Mononuclear cell (primary cell): ENCODE measurements around the gene HOXA9. TPM values are rescaled to one million over a fixed set of nuclear protein-coding genes. Genes with fewer than 3 reads are reported as not detected.

Experiments
- H3K27me3 ChIP-seq: 2 replicates; pipeline ENCODE4 v1.6.0; 2011; ENCODE audit warnings: low read length, control low read depth; ENCODE audit not compliant: insufficient read depth
- H3K4me1 ChIP-seq: 2 replicates; pipeline ENCODE4 v1.5.1; 2011; ENCODE audit warnings: mild to moderate bottlenecking, low read length, control low read depth; ENCODE audit not compliant: insufficient read depth
- H3K4me3 ChIP-seq: 2 replicates; pipeline ENCODE4 v1.5.1; 2011; ENCODE audit warnings: mild to moderate bottlenecking, low read length, moderate library complexity
- H3K9me3 ChIP-seq: 2 replicates; pipeline ENCODE4 v1.5.1; 2011; ENCODE audit warnings: low read depth, mild to moderate bottlenecking, control low read depth, low read length
- total RNA-seq: library from RNA; depleted of rRNA; stranded (reverse); fragments of >200 nt; gene quantifications from one replicate; pipeline ENCODE4 v1.2.3, GENCODE V29; 2012

HOXA9 gene
- total RNA-seq = 0.52 TPM

DNA sequence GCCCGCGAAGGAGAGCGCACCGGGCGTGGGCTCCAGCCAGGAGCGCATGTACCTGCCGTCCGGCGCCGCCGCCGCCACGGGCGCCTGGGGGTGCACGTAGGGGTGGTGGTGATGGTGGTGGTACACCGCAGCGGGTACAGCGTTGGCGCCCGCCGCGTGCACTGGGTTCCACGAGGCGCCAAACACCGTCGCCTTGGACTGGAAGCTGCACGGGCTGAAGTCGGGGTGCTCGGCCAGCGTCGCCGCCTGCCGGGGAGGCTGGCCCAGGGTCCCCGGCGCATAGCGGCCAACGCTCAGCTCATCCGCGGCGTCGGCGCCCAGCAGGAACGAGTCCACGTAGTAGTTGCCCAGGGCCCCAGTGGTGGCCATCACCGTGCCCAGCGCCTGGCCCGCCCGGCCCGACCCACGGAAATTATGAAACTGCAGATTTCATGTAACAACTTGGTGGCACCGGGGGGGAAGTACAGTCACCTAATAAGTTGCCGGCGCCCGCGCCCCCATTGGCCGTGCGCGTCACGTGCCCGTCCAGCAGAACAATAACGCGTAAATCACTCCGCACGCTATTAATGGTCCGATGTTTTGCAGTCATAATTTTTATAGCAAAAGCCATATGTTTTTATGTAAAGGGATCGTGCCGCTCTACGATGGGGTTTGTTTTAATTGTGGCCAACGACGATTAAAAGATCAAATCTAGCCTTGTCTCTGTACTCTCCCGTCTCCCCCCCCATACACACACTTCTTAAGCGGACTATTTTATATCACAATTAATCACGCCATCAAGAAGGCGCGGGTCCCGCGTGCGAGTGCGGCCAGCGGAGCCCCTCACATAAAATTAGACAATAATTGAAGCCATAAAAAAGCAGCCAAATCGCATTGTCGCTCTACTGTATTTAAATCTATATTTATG is at the start of gene HOXA9:
Gene HOXA9, minus strand, starts transcription at position 449 of the 907 bp plus-strand sequence. Its CDS starts 80 bp downstream, at position 369.
- Histone ChIP-seq H3K4me3 (peak within 1 kb of the TSS; percentile 16), H3K27me3 (peaks cover 91% of the 10 kb centered on the region), H3K9me3 (no peaks in the 10 kb centered on the region), H3K4me1 (peaks cover 74% of the 10 kb centered on the region)

DNA sequence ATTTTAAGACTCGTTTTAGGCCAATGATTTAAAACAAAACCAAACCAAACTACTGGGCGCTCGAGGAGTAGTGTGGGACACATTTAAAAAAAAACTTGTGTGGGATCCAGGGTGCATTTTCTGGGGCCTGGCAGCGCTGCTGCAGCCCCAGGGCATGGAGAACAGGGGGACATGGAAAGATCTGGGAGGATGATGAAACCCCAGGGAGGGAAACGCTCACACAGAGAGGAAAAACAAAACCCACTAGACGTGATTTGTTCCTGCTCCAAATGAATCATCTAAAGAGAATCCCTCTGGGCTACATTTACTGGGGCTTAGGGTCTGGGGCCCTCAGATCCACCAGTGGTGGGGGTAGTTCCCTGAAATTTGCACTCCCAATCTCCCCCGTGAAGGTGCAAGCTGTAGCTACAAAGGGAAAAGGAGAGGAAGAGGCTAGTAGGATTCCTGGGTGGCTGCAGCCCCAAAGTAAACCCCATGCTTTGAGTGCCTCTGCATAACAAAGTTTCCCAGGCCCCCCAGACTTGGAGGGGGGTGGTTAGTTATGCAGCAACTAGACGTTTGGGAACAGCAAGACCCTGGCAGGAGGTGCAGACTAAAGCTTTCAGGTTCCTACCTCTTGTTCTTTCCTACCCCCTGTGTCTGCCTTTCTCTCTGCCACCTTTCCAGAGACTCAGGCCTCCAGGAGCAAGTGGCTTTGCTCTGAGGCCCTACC is 49.1 kb upstream of the HOXA9 start:
- Histone ChIP-seq H3K4me3 (no peak overlapping the region), H3K9me3 (no peaks in the 10 kb centered on the region), H3K4me1 (peaks cover 8% of the 10 kb centered on the region), H3K27me3 (peaks cover 90% of the 10 kb centered on the region)

DNA sequence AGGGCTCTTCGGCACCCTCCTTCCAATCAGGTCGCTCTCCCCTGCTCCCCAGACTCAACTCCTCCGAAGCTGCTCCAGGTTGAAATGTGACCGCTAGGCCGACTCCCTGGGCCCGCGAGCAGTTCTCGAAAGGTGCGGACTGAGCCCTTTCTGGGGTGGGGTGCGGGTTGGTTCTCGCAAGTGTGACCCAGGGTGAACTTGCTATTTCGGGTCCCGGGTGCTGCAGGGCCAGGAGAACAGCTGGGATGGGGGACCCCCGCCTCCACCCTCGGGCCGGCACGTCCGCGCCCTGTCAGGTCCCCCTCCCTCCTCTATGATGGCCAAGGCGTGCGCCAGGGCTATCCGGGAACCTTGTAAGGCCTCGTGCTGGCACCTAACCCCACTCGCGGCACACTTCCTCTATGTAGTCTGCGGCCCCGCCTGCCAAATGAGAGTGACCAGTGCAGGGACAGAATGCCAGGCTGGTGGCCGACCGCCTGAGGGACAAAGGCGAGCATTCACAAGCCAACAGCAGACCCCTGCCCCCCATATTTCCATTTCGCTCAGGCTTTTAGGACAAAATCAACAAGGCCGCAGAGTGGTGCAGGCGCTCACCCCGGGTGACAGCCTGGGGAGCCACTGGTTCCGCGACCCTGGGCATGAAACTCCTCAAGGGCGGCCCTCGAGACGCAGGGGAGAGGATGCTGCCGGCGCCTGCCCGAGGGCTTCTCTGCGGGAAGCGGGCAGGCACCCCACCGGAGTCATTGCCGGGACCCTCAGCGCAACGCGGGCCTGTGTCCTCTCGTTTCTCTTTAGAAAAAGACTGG is 48.3 kb upstream of the HOXA9 start:
- Histone ChIP-seq H3K4me1 (peaks cover 8% of the 10 kb centered on the region), H3K9me3 (no peaks in the 10 kb centered on the region), H3K4me3 (no peak overlapping the region), H3K27me3 (peaks cover 91% of the 10 kb centered on the region)

DNA sequence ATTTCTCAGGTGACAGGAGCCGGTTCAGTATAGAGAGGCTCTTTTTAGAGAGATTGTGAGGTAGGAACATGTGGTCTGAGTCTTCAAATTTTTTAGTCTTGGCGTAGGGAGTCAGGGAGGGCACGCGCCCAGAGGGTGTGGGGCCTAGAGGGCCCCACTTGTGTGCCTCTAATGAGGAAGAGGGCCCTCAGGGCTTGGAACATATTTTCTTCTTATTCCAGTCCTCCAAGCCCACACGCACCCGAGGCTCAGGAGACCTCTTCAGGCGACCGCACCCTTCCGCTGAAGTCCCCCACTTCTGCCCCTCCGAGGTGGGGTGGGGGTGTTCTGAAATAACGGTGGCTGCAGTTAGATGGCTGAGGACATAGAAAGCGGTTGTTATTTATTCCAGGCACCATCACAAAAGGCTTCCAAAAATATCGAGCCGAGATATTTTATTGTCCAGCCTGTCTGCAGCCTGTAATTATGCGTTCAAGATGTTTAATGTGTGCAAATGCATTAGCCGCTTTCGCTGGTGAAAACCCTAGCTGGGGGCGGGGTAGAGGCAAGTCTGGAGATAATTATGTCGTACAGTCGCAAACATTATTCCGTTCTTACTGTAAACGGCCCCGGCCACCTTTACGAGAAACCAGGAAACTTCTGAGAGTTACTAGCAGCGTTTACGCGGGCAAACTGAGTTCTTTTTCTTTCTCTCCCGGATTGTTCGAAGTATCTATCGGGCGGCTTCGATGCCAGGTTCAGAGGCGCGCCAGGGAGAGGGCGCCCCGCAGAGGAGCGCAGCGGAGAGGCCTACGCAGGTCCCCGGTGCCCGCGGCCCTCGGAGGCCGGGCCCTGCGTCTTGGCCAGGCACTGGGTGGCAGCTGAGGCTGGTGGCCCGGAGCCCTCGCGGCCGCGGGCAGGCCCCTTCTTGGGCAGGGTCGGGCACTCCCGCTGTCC is 47.4 kb upstream of the HOXA9 start:
- Histone ChIP-seq H3K4me3 (no peak overlapping the region), H3K9me3 (no peaks in the 10 kb centered on the region), H3K4me1 (peaks cover 8% of the 10 kb centered on the region), H3K27me3 (peaks cover 93% of the 10 kb centered on the region)

DNA sequence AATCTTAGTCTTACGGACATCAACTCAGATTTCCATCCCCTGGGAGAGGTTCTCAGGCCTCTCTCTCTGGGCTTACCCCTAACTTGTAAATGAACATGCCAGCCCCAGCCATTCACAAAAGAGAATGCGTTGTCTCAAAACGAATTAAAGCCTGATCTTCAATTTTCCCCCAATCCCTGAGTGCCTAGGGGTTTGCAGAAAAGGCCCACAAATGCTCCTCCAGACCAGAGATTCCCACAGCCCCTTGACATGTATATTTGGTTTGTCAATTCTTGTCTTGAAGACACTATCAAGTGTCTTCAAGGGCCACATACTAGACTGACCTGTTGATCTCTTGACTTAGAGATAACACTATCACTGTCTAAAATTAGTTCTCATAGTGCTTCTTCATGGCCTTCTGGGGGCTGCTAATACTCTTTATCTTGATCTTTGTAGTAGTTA is 46.4 kb upstream of the HOXA9 start:
- peaks cover 8% of the 10 kb centered on the region for H3K4me1 ChIP-seq
- no peaks in the 10 kb centered on the region for H3K9me3 ChIP-seq
- H3K4me3 ChIP-seq = no peak overlapping the region
- H3K27me3 ChIP-seq = peaks cover 95% of the 10 kb centered on the region

DNA sequence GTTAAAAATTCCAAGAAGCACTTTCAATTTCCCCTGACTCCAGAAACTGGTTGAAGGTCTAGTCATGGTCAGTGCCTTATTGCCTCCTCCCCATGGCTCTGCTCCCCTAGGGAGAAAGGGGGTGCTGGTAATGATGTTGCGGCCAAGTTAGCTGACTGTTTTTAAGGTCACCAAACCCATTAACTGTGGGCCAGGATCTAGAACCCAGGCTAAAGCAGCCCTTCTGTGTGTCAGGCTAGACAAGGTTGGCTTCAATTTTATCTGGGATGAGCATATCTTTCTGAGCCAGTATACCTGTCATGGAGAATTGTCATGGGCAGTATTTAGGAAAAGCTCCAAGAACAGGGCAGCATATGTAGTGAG is 45.7 kb upstream of the HOXA9 start:
- no peak overlapping the region for H3K4me3 ChIP-seq
- H3K9me3 ChIP-seq = no peaks in the 10 kb centered on the region
- H3K4me1 ChIP-seq = peaks cover 8% of the 10 kb centered on the region
- H3K27me3 ChIP-seq = peaks cover 98% of the 10 kb centered on the region

DNA sequence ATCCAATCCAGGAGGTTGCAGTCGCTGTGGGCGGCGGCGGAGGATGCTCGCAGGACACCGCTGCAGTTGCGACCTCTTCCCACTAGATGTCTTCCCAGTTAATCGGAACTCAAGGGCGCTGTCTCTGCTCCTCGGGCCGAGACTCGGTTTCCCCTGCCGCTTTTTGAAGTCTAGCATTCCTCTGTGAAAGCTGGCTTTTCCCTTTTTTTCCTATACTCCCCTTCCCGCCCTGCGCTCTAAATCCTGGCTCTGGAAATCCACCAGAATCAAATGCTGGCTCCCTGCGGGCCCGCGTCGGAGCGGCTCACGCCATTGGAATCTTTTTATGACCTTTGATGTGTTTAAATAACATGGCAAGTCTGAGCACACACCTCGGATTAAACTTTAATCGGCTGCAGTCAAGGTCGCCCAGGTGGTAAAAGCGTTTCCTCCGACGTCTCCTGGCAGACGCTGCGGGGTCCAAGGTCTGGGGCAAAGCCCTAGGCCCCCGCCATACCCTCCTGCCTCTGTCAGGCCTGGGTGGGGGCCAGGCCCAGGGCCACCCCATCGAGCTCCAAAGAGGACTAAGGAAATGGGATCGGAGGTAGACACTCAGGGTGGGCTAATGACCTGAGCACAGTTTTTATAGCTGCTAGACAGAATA is 45.2 kb upstream of the HOXA9 start:
- no peak overlapping the region for H3K4me3 ChIP-seq
- H3K4me1 ChIP-seq = peaks cover 8% of the 10 kb centered on the region
- peaks cover 99% of the 10 kb centered on the region for H3K27me3 ChIP-seq
- H3K9me3 ChIP-seq = no peaks in the 10 kb centered on the region

DNA sequence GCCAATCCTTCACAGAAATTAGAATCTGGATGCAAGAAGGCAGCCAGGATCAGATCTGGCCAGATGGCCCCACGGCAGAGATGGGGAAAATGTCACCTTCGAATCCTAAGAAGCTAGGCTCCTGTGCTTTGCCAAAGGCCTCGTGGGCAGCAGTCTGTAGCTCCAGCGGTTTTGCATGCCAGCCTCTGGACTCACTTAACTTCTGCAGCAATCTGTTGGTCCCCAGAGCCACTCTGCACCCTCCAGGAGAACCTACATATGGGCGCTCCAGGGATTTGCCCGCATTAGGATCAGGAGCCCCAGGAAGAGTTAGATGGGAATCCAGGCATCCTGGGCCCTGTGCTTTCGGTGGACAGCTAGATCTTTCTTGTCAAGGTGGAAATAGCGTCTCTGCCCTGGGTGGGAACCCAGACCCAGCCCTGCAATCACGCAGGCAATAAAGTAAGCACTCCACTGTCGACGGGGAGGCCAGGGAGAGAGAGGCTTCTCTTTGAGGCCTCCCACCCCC is 44.6 kb upstream of the HOXA9 start:
- no peaks in the 10 kb centered on the region for H3K9me3 ChIP-seq
- peaks cover 99% of the 10 kb centered on the region for H3K27me3 ChIP-seq
- no peak overlapping the region for H3K4me3 ChIP-seq
- H3K4me1 ChIP-seq = peaks cover 13% of the 10 kb centered on the region

DNA sequence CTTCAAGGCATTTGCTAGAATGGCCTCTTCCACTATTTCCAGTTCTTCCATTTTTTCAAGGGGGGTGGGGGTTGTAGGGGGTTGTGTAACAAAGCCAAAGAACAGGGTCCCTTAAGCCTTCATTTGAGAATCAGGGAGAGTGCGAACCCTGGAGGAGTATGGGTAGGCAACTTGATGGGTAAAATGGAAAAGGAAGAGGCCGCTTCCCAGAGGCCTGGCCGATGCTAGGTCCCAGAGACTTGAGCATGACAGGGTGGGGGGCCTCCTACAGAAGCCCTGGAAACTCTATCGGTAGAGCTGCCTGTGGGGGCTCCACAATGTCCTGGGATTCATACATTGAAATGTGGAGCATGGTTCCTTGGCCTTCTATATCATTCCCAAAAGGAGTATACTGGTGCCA is 43.7 kb upstream of the HOXA9 start:
- H3K9me3 ChIP-seq = no peaks in the 10 kb centered on the region

DNA sequence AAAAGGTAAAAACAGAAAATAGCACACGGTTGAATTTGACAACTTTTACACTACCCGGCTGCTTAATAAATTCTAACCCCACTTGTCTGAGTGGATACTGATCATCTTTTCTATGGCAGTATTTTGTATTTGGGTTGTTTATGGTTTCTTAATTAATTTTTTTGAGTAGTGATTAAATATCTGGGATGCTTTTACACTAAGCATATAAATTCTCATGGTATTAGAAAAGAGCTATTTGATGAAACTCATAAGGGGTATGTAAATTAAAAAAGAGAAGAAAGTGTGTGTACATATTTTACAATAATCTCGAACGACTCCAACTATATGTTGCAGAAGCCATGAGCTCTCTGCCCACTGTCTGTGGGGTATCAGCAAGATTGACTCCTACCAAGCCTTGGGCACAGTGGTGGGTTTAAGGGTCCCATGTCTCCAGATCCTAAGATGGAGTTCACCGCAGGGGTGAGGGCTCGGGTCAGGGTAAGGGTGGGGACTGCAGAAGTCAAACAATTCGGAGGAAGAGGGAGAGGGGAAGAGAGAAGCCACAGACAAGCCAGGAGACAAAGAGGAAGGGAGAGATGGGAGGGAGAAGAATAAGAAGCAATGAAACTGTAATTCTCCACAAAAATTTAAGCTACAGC is 42.1 kb upstream of the HOXA9 start:
- peaks cover 22% of the 10 kb centered on the region for H3K4me1 ChIP-seq
- H3K27me3 ChIP-seq = peaks cover 99% of the 10 kb centered on the region
- H3K9me3 ChIP-seq = no peaks in the 10 kb centered on the region
- H3K4me3 ChIP-seq = no peak overlapping the region

More for the DNA sequence above, 43.7 kb upstream of the HOXA9 start:
- Histone ChIP-seq H3K27me3 (peaks cover 99% of the 10 kb centered on the region), H3K4me3 (no peak overlapping the region), H3K4me1 (peaks cover 21% of the 10 kb centered on the region)

DNA sequence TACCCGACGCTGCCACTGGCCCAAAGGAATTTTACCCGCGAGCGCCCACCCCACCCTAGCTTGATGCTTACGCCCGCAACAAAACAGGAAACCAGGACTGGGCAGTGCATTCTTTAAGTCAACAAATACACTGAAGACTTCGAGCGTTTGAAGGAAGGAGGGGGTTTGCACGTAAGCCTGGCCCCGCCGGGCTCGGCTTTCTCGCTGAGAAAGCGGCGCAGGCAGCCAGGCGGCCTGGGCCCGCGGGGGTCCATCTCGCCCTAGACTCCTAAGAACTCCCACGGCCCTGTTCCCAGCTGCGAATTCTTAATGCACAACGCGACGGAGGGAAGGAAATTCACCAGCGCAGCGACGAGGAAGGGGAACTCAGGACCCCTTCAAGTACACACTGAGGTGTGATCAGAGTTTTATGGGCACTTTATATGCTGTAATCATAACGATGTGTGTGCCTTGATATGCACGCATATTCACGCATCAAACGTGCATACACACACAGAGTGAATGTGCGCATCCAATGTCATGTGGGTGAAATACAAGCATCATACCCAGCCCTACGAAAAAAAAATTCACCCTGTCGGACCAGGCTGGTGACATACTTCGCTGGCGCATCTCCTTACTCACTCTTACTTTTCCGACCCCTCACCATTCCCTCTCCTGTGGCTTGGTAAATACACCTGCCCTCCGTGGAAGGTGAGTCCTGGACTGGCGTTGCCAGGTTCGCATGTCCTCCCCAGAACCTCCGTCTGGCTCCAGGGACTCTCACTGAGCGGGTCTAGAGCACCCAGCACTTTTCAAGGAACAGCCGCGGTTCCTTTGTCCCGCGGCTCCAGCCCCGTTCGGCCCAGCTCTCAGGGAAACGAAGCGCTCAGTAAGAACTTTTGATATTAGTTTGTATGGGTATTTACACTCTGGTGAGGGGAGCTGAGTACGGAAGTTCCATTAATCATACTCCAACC is 40.3 kb upstream of the HOXA9 start:
- Histone ChIP-seq H3K4me1 (peaks cover 38% of the 10 kb centered on the region), H3K4me3 (no peak overlapping the region), H3K27me3 (peaks cover 99% of the 10 kb centered on the region), H3K9me3 (no peaks in the 10 kb centered on the region)

DNA sequence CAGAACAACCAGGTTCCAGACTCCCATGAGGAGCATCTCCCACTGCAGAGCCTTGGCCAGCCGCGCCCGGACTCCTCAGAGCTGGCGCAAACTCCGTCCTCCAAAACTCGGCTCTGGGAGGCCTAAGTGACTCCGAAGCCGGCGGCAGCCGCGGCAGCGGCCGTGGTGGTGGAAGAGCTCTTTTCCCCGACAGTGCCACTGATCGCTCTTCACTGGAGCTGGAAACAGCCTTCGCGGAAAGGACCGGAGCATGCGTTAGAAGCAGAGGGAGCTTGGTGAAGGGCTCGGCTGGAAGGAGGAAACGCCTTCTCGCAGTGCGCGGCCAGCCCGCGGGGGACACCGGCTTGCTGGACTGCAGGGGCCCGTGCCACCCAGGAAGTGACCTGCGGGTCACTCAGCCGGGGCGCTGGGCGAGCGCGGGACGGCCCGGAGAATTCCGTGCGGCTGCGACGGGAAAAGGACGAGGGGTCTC is 39.5 kb upstream of the HOXA9 start:
- Histone ChIP-seq H3K9me3 (no peaks in the 10 kb centered on the region), H3K27me3 (peaks cover 97% of the 10 kb centered on the region), H3K4me3 (no peak overlapping the region), H3K4me1 (peaks cover 37% of the 10 kb centered on the region)
